HL-60 (cell line): Measurements from ENCODE around the gene SLC5A9.

Experiments
- GABPA ChIP-seq: IDR thresholded peaks from 2 replicates; pipeline ENCODE4 v1.6.1; 2012; ENCODE audit warnings: low read depth
- POLR2AphosphoS5 ChIP-seq: IDR thresholded peaks from 2 replicates; pipeline ENCODE4 v1.6.1; 2012; ENCODE audit warnings: low read depth
- REST ChIP-seq: IDR thresholded peaks from 2 replicates; pipeline ENCODE4 v1.6.1; 2012; ENCODE audit warnings: low read depth; ENCODE audit not compliant: insufficient replicate concordance
- SPI1 ChIP-seq: IDR thresholded peaks from 2 replicates; pipeline ENCODE4 v1.6.1; 2012; ENCODE audit warnings: low read depth, mild to moderate bottlenecking, borderline replicate concordance
- TF ChIP-seq, protein P1 (sequence below): IDR thresholded peaks from one replicate; pipeline ENCODE4 v1.5.1; 2011; ENCODE audit warnings: low read length, control low read depth, inconsistent platforms; ENCODE audit not compliant: insufficient read depth

- TF ChIP-seq, protein P1, sequence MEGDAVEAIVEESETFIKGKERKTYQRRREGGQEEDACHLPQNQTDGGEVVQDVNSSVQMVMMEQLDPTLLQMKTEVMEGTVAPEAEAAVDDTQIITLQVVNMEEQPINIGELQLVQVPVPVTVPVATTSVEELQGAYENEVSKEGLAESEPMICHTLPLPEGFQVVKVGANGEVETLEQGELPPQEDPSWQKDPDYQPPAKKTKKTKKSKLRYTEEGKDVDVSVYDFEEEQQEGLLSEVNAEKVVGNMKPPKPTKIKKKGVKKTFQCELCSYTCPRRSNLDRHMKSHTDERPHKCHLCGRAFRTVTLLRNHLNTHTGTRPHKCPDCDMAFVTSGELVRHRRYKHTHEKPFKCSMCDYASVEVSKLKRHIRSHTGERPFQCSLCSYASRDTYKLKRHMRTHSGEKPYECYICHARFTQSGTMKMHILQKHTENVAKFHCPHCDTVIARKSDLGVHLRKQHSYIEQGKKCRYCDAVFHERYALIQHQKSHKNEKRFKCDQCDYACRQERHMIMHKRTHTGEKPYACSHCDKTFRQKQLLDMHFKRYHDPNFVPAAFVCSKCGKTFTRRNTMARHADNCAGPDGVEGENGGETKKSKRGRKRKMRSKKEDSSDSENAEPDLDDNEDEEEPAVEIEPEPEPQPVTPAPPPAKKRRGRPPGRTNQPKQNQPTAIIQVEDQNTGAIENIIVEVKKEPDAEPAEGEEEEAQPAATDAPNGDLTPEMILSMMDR, result no peak
- TF ChIP-seq POLR2AphosphoS5 (no peak), REST (no peak), SPI1 (no peak), GABPA (no peak)
These were observed 44.1 kb downstream of the SLC5A9 start for GRCh38 chr1:48266576-48266975.
